ENCODE data around the gene NTNG2.
A peak's percentile ranks its signal among the peaks of the same experiment; 100 is the strongest.

Gene NTNG2

DNA sequence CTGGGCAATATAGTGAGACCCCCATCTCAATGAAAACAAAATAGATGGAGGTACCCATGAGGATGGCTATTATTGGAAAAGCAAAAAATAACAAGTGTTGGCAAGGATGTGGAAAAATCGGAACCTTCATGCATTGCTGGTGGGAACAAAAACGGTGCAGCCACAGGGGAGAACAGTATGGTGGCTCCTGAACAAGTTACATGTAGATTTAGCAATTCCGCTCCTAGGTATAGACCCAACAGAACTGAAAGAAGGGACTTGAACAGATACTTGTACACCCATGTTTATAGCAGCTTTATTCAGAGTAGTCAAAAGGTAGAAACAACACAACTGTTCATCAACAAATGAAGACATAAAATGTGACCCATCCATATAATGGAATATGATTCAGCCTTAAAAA is 43.0 kb downstream of the NTNG2 start:
- no peak for DNase-seq (ENCODE audit: low read depth in 2 of 2)

DNA sequence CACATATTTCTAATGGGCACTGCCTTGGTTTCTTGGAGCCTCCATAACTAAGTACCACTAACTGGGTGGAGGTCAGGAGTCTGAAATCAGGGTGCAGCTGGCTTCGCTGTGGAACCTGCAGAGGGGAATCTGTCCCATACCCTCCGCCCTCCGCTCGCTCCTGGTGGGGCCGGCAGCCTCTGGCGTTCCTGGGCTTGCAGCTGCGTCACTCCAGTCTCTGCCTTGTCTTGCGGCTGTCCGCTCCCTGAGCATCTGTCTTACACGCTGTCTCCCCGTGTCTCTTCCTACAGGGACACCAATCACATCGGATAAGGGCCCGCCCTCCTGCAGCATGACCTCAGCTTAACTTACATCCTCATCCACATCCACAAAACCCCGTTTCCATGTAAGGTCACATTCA is 45.4 kb downstream of the NTNG2 start:
- no peak for DNase-seq (ENCODE audit: low read depth in 2 of 2)

DNA sequence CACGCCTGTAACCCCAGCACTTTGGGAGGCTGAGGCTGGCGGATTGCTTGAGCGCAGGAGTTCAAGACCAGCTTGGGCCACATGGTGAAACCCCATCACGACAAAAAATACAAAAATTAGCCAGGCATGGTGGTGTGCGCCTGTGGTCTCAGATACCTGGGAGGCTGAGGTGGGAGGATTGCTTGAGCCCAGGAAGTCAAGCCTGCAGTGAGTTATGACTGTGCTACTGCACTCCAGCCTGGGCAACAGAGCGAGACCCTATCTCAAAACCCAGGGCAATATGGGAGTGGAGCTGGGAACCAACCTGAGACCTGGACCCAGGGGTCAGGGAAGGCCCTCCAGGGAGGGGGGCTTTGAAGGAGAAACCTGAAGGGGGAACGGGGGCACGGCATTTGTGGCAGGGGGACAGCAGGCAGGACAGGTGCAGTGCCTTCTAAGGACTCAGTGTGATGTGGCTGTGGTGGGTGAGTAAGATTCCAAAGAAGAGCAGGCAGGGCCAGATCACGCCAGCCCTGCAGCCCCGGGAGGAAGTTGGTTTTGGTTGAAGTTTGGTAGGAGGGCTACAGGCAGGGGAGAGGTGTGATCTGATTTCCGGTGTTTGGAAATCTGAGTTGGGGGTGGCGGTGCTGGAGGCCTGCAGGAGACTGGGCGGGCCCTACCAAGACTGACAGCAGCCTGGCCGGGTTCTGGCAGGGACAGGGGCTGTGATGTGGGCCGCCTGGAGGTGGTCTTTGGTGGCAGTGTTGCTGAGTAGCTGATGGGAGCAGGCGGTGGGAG is 46.2 kb downstream of the NTNG2 start:
- DNase-seq (ENCODE audit: low read depth in 2 of 2) = no peak

DNA sequence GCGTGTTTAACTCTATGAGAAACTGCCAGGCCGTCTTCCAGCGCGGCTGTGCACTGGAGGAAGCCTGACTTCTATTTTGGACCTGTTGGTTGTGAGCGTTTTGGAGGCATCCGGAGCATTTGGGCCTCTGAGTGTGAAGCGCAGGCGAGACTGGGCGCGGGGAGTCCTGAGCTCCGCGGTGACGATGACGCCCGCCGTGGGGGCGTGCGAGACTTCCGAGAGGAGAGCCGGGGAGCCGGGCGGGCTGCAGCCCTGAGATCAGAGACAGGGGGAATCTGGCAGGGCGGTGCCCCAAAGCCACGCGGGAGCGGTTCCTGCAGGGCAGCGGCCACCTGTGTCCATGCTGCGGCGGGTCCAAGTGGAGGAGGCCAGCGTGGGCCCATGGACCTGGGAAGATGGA is 47.4 kb downstream of the NTNG2 start:
- no peak for DNase-seq (ENCODE audit: low read depth in 2 of 2)

DNA sequence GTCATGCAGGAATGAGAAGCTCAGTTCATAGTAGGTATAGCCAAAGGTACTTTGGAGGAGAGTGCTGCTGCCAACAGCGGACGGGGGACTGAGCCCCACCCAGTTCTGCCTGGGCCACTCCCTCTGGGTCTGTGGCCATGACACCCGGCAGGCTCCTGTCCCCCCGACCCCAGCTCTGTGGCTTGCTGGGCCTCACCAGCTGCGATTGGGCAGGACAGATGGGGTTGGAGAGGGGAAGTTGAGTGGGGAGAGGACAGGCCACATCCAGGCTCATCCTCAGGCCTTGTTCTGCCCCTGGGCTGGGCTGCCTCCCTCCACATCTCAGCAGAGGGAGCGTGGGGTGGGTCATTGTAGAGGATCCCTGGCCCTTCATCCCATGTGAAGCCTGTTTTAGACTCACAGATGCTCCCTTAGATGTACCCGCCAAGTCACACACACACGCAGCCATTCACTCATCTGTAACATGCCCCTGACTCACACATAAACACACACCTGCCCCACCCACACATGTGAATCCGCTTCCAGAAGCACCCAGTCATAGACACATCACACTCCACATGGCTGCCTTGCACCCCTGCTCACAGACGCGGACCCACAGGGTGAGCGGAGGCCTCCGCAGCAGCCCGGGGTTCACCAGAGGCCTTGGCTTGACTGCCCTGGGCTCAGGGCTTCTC is 48.8 kb downstream of the NTNG2 start:
- no peak for DNase-seq (ENCODE audit: low read depth in 2 of 2)

DNA sequence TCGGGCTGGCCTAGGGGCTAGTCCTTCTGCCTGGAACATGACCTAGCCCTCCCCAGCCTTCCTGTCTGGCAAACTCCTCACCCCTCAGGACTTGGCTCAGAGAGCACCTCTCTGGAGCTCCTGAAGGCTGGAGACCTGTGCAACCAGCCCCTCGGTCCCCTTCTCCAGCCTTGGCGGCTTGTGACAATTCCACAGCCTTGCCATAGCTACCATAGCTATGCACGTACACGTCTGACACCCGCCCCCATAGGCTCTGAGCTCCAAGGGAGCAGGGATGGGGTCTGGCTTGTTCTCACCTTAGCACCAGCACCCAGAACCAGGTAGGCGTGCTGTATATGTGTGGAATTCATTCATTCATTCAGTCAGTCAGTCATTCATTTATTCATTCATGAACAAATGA is 49.7 kb downstream of the NTNG2 start:
- no peak for DNase-seq (ENCODE audit: low read depth in 2 of 2)

DNA sequence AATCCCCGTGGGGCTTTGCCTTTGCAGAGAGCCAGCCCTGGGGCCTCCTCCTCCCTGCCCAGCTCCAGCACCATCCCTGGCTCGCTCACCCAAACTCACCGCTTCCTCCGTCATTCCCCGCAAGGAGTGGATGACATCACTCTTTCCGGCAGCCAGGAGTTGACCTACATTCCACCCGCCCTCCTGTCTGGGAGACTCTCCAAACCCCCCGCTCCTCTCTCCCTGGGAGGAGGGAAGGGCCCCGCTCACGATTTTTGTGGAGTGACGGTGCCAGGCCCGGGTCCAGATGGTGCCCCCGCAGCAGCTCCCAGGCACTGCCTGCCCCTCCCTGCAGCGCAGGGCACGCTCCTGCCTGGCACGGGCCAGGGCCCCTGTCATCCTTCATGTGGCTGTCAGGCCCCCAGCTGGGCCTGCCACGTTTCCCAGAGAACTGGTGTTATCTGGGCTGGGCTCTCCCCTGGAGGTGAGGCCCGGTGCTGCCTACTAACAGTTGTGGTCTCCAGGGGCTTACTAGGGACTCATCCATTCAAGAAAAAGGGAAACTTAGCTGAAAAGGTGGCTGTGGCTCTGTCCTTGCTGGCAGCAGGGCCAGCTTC is 52.3 kb downstream of the NTNG2 start:
- no peak for DNase-seq (ENCODE audit: low read depth in 2 of 2)

DNA sequence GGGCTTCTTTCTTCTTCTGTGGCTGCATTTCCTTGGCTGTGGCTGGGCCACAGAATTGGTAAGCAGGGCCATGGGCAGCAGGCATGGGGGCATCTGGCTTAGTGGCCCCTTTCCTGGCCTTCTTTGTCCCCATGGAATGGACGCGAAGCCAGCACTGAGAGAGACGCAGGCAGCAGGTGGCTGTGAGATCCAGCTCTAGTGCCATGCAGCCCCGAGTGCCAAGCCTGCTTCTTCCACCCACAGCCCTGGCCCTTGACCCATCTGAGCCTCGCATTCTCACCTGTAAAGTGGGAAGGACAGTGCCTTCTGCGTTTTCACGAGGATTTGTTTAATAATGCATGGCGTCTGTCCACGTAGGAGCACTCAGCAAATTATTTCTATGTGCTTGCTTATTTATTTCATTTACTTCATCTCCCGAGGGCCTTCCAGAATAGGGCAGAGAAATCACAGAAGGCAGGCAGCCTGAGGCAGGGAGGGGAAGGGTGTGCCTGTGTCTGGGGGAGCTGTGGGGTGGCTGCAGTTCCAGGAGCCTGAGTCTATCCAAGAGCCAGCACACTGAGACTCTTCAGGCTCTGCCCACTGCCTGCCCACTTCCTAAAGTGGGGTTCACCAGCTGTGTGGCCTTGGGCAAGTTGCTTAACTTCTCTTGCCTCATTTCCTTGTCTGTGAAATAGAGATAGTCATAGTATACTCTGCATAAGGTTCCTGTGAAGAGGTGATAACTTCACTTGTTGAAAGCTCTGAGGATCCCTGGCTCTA is 55.2 kb downstream of the NTNG2 start:
- DNase-seq (ENCODE audit: low read depth in 2 of 2) = no peak

DNA sequence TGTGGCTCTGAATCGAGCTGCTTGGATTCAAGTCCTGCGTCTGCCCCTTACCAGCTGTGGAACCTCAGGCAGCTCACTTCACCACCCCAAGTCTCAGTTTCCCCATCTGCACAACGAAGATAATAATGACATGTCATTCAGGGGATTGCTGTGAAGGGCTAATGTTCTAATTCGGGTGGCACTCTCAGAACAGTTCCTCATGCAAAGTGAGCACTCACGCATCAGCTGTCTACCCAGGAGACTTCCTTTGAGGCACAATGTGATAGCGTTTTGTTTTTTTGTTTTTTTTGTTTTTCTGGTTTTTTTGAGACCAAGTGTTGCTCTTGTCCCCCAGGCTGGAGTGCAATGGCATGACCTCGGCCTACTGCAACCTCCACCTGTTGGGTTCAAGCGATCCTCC is 56.4 kb downstream of the NTNG2 start:
- DNase-seq (ENCODE audit: low read depth in 2 of 2) = no peak

DNA sequence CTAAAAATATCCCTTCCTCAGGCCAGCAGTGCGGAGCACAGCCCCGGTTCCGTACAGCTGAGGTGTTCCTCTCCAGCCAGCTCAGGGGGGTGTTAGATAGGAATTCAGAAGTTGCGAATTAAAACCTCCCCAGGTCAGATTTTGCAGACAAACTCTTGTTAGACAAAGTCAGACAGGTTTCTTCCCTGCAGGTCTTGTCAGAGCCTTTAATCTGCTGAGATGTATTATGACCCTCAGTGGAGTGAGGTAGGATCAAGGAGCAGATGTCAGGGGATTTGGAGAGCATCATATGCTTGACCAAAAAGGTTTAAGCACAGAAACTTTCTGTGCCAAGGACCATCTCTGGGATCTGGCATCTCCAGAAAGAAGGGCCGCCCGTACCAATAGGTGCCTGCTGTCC is 60.1 kb downstream of the NTNG2 start:
- no peak for DNase-seq (ENCODE audit: low read depth in 2 of 2)

DNA sequence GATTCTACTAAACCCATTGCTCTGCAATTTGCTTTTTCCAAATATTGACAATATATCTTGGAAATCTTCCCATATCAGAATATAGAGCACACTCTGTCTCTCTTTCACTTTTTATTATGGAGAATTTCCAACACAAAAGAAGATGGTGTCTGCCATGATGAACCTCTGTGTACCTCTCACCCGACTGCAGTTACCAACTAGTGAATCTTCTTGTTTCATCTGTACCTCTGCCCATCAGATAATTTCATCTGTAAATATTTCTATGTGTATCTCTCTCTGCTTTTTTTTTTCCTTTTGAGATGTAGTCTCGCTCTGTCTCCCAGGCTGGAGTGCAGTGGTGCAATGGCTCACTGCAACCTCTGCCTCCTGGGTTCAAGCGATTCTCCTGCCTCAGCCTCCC is 62.8 kb downstream of the NTNG2 start:
- no peak for DNase-seq (ENCODE audit: low read depth in 2 of 2)

DNA sequence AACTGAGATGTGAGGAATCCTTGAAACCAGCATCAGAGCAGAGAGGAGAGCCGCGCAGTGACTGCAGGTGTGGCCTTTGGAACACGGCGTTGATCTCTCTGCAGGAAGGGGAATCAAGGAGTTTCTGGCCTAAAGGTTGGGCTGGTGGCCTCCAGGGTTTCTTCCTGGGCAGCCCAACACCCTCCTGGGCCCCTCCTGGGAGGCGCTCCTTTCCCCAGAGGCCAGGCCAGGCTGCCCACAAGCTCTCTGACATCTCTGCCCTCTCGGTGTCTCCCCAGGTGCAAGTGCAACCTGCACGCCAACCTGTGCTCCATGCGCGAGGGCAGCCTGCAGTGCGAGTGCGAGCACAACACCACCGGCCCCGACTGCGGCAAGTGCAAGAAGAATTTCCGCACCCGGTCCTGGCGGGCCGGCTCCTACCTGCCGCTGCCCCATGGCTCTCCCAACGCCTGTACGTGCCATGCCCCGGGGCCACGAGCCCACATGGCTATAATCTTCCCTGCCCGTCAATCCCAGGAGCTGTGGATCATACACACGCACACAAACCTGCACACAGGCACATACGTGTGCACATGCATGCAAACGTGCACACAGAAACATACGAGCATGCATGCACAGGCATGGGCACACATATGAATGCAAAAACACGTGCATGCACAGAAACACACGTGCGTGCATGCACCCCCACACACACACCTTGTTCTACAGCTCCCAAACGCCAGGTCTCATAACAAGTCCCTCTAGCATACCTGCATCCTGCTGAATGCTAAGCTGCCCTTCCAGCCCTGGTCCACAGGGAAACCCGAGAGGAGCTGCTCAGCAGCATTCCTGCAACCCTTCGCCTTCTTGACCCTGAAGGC is 64.9 kb downstream of the NTNG2 start:
- DNase-seq (ENCODE audit: low read depth in 2 of 2) = no peak

DNA sequence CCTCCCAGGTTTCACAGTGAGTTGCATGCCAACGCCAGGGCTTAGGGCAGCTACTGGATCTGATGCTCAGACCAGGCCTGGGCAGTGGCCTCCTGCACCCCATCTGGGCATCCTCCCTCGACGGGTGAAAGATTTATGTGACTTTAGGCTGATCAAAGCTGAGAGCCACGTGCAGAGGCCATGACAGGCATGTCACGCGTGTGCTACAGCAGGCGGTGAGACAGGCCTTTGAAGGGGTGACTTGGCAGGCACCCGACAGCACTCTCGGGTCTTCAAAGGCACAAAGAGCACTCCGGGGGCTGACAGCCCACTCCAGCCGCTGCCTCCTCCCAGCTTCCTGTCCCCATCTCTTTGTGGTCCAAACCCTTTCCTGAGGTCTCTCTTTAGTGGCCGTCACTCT is 66.2 kb downstream of the NTNG2 start:
- no peak for DNase-seq (ENCODE audit: low read depth in 2 of 2)

DNA sequence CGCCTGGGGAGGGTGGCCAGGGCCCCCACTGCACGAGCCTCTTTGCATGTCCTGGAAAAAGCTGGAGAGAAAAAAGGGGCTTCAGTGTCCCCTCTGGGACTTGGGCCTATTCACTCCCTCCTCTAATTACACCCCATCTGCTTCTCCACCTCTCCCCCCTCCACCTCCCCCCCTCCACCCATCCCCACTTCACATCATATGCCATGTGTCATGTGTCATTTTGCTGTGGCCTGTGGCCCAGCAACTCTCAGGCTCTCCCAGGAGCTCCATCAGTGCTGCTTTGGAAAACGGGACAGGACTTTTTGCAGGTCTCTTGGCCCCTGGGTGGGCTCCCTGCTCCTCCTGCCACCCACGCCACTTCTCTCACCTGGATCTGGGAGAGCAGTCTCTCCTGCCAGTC is 68.7 kb downstream of the NTNG2 start:
- no peak for DNase-seq (ENCODE audit: low read depth in 2 of 2)

DNA sequence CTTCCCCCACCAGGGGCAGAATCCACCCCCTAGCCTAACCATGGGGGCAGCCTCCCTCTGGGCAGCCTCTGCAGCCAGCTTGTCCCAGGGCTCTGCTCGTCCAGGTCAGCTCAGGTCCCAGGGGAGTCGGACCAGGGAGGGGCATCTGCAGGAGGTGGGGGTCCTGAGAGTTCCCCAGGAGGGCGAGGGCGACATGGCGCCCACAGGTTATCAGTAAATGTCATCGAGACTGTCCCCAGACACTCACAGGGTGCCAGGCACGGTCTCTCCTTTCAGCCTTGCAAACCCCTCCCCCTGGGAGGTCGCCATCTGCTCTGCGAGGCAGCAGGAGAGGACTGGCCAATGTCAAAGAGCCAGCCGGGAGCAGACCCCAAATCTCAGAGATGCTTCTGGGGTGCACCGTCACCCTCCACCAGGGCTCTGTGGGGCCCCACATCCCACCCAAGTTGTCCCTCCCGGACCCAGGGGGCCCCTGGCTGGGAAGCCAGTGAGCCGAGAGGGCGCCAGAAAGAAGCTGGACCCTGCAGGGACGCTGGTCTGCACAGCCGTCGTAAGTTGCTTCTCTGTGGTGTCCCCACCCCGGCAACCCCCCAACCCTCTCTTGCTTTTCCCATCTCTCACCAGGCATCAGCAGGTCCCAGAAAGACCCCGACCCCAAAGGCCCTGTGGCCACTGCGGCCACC is 69.3 kb downstream of the NTNG2 start:
- DNase-seq (ENCODE audit: low read depth in 2 of 2) = no peak

DNA sequence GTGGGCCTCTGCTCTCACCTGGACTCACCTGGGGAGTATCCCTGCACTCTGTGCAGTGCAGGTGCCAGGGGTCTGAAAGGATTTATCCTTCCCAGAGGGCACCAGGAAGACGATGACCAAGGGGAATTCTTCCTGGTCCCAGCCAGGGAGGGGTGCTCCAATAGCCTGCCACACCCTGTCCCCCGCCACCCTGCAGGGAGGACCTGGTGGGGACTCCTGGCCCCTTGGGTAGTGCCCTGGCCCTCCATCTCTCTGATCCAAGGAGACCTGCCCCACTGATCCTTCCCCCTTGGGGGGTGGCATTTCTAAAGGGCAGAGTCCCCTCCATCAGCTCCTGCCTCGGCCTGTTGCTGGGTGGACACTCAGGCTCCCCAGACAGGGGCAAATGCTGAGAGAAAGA is 70.7 kb downstream of the NTNG2 start:
- no peak for DNase-seq (ENCODE audit: low read depth in 2 of 2)

DNA sequence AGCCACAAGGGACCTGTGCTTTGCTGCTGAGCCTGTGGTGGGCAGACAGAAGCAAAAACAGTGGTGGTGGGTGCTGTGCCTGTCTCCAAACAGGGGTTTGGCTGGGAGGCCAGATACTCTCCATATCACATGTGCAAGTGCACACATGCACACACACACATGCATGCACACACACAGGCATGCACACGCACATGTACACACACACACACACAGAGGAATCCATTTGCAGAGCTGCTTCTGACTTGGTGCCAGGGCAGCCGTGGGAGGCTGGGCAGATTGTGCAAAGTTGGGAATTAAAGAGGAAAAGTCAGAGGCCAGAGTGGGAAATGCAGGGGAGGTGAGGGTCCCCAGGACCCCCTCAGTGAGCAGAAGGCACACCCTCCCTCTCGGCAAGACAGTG is 71.3 kb downstream of the NTNG2 start:
- no peak for DNase-seq (ENCODE audit: low read depth in 2 of 2)

DNA sequence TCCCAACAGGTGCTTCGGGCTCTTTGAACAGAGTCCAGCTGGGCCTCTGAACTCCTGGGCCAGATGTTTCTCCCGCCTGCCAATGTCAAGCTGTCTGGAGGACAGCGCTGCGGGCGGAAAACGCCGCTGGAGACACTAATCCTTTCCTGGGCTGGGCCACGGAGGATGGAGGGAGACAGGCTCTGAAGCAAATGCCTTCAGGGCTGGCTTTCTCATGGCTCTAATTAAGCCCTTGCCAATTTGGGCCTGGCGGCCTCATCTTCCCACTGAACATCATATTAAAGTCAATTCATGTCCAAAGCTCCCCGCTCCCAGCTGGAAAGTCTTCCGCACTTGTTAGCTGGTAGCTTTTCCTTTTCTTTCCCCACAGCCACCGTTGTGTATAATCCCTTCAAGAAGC is 72.7 kb downstream of the NTNG2 start:
- no peak for DNase-seq (ENCODE audit: low read depth in 2 of 2)

DNA sequence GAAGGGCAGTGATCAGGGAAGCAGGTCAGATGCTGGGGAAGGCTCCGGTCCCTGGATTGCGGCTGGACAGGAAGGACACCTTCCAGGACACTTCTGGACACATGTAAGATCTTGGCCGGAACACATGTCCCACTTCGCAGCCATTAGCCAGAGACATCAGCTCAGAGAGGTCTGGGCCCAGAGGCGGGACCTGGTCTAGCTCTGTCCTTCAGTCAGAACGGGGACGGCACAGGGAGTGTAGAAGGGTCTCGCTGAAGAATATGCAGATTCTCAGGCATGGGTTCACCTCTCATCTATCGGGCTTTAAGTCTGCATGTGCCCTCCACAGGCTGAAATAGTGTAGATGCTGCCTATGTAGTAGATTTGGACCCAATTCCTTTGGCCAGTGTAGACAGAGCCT is 73.3 kb downstream of the NTNG2 start:
- DNase-seq (ENCODE audit: low read depth in 2 of 2) = no peak

DNA sequence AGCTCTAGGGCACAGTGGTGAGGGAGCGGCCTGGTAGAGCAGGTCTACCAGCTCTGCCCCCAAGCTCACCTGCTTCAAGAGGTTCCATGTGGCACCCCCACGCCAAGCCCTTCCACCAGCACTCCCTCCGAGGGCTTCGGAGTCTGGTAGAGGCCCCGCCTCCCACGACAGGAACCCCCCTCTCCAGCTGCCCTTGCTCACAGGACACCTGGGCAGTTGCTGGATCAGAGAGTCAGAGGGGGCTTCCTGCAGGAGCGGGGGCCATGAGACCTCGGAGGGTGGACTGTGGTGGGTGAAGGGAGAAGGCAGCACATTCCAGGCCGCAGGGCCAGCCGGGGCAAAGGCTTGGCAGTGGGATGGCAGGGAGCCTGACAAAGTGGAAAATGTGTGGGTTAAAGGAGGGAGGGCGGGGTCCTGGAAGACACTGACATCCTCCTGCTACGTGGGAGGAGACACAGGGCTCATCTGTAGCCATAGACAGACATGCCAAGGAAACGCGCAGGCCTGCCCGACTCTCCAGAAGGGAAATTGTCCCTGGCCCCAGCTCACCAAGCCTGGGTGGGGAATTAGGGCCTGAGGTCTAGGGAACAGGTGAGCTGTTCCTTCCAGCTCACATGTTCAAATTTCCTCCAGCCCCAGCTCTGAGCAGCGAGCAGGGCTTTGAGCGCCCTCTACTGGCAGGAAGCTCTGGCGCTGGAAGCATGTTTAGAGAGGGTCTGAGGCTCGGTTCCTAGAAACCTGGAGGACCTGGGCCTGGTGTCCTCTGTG is 74.2 kb downstream of the NTNG2 start:
- DNase-seq (ENCODE audit: low read depth in 2 of 2) = peak; percentile 58 to 59
